ENCODE measurements around the gene RPL37. TPM values are rescaled to one million over a fixed set of nuclear protein-coding genes. Genes with fewer than 3 reads are reported as not detected.
A peak's percentile ranks its signal among the peaks of the same experiment; 100 is the strongest.

Gene RPL37
- total RNA-seq, 1 donor from 2014 or later: 1,466 TPM

Small RNA genes lying within 50 kb of the gene (small RNA-seq; reads per million reads assigned to genes)
- not detected for gene RF00191 (ENCODE audit: low replicate concordance)
- 5.8 reads per million, percentile 91 among the genes with 10 or more reads in this experiment for gene SNORD72 (ENCODE audit: low replicate concordance)

Other genes starting within 250 kb of the RPL37 start
- 15.3 TPM for gene PTGER4, start 155.3 kb downstream of the RPL37 start, total RNA-seq
- 22.0 TPM for gene TTC33, start 79.3 kb downstream of the RPL37 start, total RNA-seq
- 53.3 TPM for gene PRKAA1, start 36.8 kb downstream of the RPL37 start, total RNA-seq
- 3.9 TPM for gene CARD6, start 6.1 kb upstream of the RPL37 start, total RNA-seq
- gene C7, start 74.3 kb upstream of the RPL37 start, total RNA-seq: 48.0 TPM
- not detected for gene MROH2B, start 236.1 kb upstream of the RPL37 start, total RNA-seq

All from skin of body (tissue), 2 donors.